Measurements from ENCODE around the gene LRIG2. TPM values are rescaled to one million over a fixed set of nuclear protein-coding genes. Genes with fewer than 3 reads are reported as not detected.

LRIG2 gene
- total RNA-seq, 2 experiments from 2014 or later = 12.9 to 15.8 TPM

- CTCF ChIA-PET = interaction anchor here (0.8 kb wide), 1 partner anchor 32 kb away, joined by 3 read pairs; the partner anchor contains the start of gene LRIG2
- peaks cover 5% of the 10 kb centered on the region for H3K4me1 Mint-ChIP-seq (ENCODE audit: low read depth)
- DNase-seq = no peak
- POLR2A ChIA-PET = no interaction called here
- no peak for TF ChIP-seq CTCF (IDR thresholded peaks at IDR 0.05)
- intact Hi-C loops (cut with DNase I, micrococcal nuclease) = loop anchor here in 1 of 2 experiments (5.0 kb wide), 1 partner anchor 159 kb away; no protein-coding TSS in a partner anchor
- H3K36me3 Mint-ChIP-seq (ENCODE audit: low read depth) = no peaks in the 10 kb centered on the region
- Histone ChIP-seq H3K36me3 (ENCODE audit: insufficient read depth, low read length) (no peaks in the 10 kb centered on the region), H3K27ac (ENCODE audit: low read depth in 1 of 2, low read length in 2 of 2) (no peak overlapping the region), H3K4me1 (ENCODE audit: insufficient read depth, low read length) (peaks cover 11% of the 10 kb centered on the region), H3K27me3 (ENCODE audit: control insufficient read depth in 1 of 2, insufficient read depth in 2 of 2, low read length in 2 of 2) (no peaks in the 10 kb centered on the region), H3K4me3 (ENCODE audit: low read length) (no peak overlapping the region), H3K9me3 (ENCODE audit: control insufficient read depth in 1 of 2, insufficient read depth in 1 of 2, low read length in 2 of 2) (no peaks in the 10 kb centered on the region)
- no peak for ATAC-seq (ENCODE audit: poor library complexity)
- no peak overlapping the region for H3K27ac Mint-ChIP-seq
- H3K9me3 Mint-ChIP-seq = no peaks in the 10 kb centered on the region
- peaks cover 9% of the 10 kb centered on the region for H3K27me3 Mint-ChIP-seq
- H3K4me3 Mint-ChIP-seq = no peak overlapping the region
Observed at GRCh38 chr1:113040718-113041412, 32.1 kb upstream of the LRIG2 start.

GRCh38 chr1:113041569-113042284, 31.3 kb upstream of the LRIG2 start:
- H3K27ac Mint-ChIP-seq = no peak overlapping the region
- intact Hi-C loops (cut with DNase I, micrococcal nuclease) = loop anchor here in 1 of 2 experiments (5.0 kb wide), 1 partner anchor 159 kb away; no protein-coding TSS in a partner anchor

More at GRCh38 chr1:113041569-113042284, 31.3 kb upstream of the LRIG2 start:
- H3K9me3 Mint-ChIP-seq = no peaks in the 10 kb centered on the region
- ChIA-PET CTCF (interaction anchor here (0.6 to 0.8 kb wide), 2 partner anchors 31 to 290 kb away, joined by 3 read pairs; partner anchors contain the start of gene LRIG2), POLR2A (no interaction called here)
- DNase-seq = no peak
- ATAC-seq (ENCODE audit: poor library complexity) = no peak
- Histone ChIP-seq H3K36me3 (ENCODE audit: insufficient read depth, low read length) (no peaks in the 10 kb centered on the region), H3K9me3 (ENCODE audit: control insufficient read depth in 1 of 2, insufficient read depth in 1 of 2, low read length in 2 of 2) (no peaks in the 10 kb centered on the region), H3K27ac (ENCODE audit: low read depth in 1 of 2, low read length in 2 of 2) (no peak overlapping the region), H3K27me3 (ENCODE audit: control insufficient read depth in 1 of 2, insufficient read depth in 2 of 2, low read length in 2 of 2) (no peaks in the 10 kb centered on the region), H3K4me1 (ENCODE audit: insufficient read depth, low read length) (peaks cover 19% of the 10 kb centered on the region), H3K4me3 (ENCODE audit: low read length) (no peak overlapping the region)
- H3K27me3 Mint-ChIP-seq = peaks cover 9% of the 10 kb centered on the region
- no peak overlapping the region for H3K4me3 Mint-ChIP-seq
- TF ChIP-seq CTCF (IDR thresholded peaks at IDR 0.05) = no peak
- peaks cover 10% of the 10 kb centered on the region for H3K4me1 Mint-ChIP-seq (ENCODE audit: low read depth)
- H3K36me3 Mint-ChIP-seq (ENCODE audit: low read depth) = no peaks in the 10 kb centered on the region

Measured in CD4-positive, alpha-beta T cell (primary cell).